ENCODE results near the gene GRIN1.

- TF ChIP-seq CTCF (conservative IDR thresholded peaks at IDR 0.05 in 1 of 2, IDR thresholded peaks at IDR 0.05 in 1 of 2; ENCODE audit: extremely low read depth in 1 of 2, insufficient read depth in 1 of 2, low read depth in 1 of 2, low read length in 2 of 2) (no peak), EZH2 (IDR thresholded peaks at IDR 0.05; ENCODE audit: borderline replicate concordance, low read length) (no peak)
Measured at GRCh38 chr9:137152844-137153405, 14.0 kb downstream of the GRIN1 start.

Measured in mammary epithelial cell (primary cell).